Coronary artery (tissue), 2 donors: ENCODE results near the gene GRIP2.

ENCODE experiments used
- DNase-seq: peaks from one replicate; pipeline ENCODE4 v3.0.0-alpha.2; 2017; ENCODE audit warnings: low spot score
- H3K27ac ChIP-seq, 2 donors: fragments of 200-600 bp; sonication (generic); one replicate each; pipeline ENCODE4 v1.5.1; 2016 to 2019
- H3K4me3 ChIP-seq: fragments of 200-600 bp; sonication (generic); 2 replicates; pipeline ENCODE4 v1.5.1; 2016; ENCODE audit warnings: mild to moderate bottlenecking, moderate library complexity
- CTCF ChIP-seq: fragments of 200-600 bp; sonication (generic); IDR thresholded peaks from one replicate; pipeline ENCODE4 v1.5.1; 2019; ENCODE audit warnings: antibody characterized with exemption

The GRIP2 gene

GRCh38 chr3:14450506-14450905, 89.6 kb downstream of the GRIP2 start:
- TF ChIP-seq CTCF = no peak
- no peak overlapping the region for H3K4me3 ChIP-seq
- no peak for DNase-seq
- H3K27ac ChIP-seq = no peak overlapping the region

- no peak for TF ChIP-seq CTCF
- no peak for DNase-seq
- no peak overlapping the region for H3K4me3 ChIP-seq
- H3K27ac ChIP-seq = no peak overlapping the region
Observed at GRCh38 chr3:14448756-14449727, 91.1 kb downstream of the GRIP2 start.

GRCh38 chr3:14448063-14448462, 92.1 kb downstream of the GRIP2 start:
- Histone ChIP-seq H3K27ac (no peak overlapping the region), H3K4me3 (no peak overlapping the region)
- DNase-seq = no peak
- TF ChIP-seq CTCF = no peak

DNA sequence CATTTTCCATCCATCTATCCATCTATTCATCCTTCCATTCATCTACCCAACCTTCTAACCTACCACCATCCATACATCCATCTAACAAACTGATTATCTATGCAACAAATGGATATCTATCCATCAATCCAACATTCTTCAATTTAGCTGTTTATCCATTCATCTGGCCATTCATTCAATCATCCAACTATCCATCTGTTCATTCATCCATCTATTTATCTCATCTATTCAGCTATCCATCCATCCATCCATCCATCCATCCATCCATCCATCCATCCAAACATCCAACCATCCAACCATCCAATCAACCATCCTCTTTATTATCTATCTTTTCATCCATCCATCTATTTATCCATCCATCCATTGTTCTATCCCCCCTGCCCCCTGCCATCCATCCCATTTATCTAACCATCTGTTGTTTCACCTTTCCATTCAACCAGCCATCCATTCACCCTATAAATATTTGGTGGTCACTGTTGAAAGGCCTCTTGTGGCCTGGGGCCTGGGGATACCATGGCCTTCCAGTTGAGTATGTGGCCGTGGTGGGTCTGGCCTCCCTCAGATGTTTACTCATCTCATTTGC, 93.1 kb downstream of the GRIP2 start:
- no peak overlapping the region for H3K27ac ChIP-seq
- no peak for TF ChIP-seq CTCF
- DNase-seq = no peak
- no peak overlapping the region for H3K4me3 ChIP-seq

DNA sequence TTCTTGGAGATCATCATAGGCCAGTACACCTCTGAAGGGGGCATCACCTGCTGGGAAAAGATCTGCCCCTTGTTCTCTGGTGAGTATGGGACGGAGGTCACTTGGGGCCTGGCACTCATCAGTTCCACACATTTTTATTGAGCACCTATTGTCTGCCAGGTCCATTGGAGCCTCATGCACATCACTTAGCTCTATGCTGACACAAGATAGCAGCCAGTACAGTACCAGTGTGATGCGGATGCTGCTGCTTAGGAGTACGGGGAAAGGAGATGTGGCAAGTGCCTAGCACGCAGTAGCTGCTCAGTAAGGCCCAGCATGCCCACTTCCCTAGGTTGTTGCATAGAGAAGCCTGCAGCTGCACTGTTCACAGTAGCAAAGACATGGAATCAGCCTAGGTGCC, 94.4 kb downstream of the GRIP2 start:
- H3K27ac ChIP-seq = no peak overlapping the region
- no peak for DNase-seq
- H3K4me3 ChIP-seq = no peak overlapping the region
- no peak for TF ChIP-seq CTCF

- no peak overlapping the region for H3K27ac ChIP-seq
- DNase-seq = no peak
- TF ChIP-seq CTCF = no peak
Observed at GRCh38 chr3:14444380-14444779, 95.8 kb downstream of the GRIP2 start.

DNA sequence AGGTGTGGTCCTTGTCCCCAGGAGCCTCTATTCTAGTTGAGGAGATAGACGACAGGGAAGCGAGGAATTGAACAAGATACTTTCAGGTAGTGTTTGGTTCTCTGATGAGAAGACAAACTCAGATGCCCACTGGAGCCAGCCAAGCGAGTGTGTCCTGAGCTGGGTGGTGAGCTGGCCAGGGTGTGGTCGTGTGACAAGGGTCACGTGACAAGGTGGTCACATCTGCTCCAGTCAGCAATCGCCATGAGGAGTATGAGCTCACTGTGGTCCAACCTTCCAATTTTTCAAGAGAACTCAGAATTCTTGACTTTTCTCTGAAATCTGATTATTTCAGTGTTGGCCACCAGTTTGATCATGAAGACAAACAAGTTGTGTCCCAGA, 98.2 kb downstream of the GRIP2 start:
- H3K27ac ChIP-seq = no peak overlapping the region
- no peak for DNase-seq
- no peak for TF ChIP-seq CTCF
- H3K4me3 ChIP-seq = no peak overlapping the region

More at GRCh38 chr3:14444380-14444779, 95.8 kb downstream of the GRIP2 start:
- H3K4me3 ChIP-seq = no peak overlapping the region
